IMR-90 (cell line): Measurements from ENCODE around the gene AUNIP. TPM values are rescaled to one million over a fixed set of nuclear protein-coding genes. Genes with fewer than 3 reads are reported as not detected.

Experiments used
- ATAC-seq: fragments of 200-7000 bp; cut with Tn5 transposase; 2 replicates; pipeline ENCODE4 v1.9.1; 2020; ENCODE audit warnings: low read depth, mild to moderate bottlenecking, moderate library complexity
- BruUV-seq: library from RNA; stranded (reverse); fragments of 400-500 nt; replicated peaks from 2 replicates; lab custom pipeline; 2021; lab: Mats Ljungman, UMichigan
- CTCF ChIA-PET: fragments of 300-600 bp; formaldehyde crosslinking; extraction: SDS; loops from one replicate; lab custom pipeline; 2021; ENCODE audit warnings: antibody characterized with exemption; lab: Yijun Ruan, JAX
- POLR2A ChIA-PET: fragments of 300-600 bp; sonication (Branson Sonifier 250); formaldehyde crosslinking; loops from one replicate; lab custom pipeline; 2022; ENCODE audit warnings: antibody characterized with exemption; ENCODE audit not compliant: unreplicated experiment; lab: Charles Lee
- DNase-seq: peaks from one replicate; pipeline ENCODE4 v3.0.0; 2013
- H2AFZ ChIP-seq: replicated peaks from 2 replicates; pipeline ENCODE3; 2013; ENCODE audit warnings: low read length, mild to moderate bottlenecking; ENCODE audit not compliant: poor library complexity
- H2AK5ac ChIP-seq: 2 replicates; pipeline ENCODE4 v1.6.1; 2013; ENCODE audit warnings: low read depth, low read length, inconsistent platforms
- H2AK9ac ChIP-seq: replicated peaks from 2 replicates; pipeline ENCODE3; 2013; ENCODE audit warnings: mild to moderate bottlenecking, low read depth, low read length, moderate library complexity; ENCODE audit not compliant: poor library complexity
- H2BK120ac ChIP-seq: 2 replicates; pipeline ENCODE4 v1.6.1; 2013; ENCODE audit warnings: low read depth, low read length, inconsistent platforms
- H2BK15ac ChIP-seq: 3 replicates; pipeline ENCODE4 v1.6.1; 2013; ENCODE audit warnings: low read depth, low read length, inconsistent platforms
- H2BK20ac ChIP-seq: 2 replicates; pipeline ENCODE4 v1.6.1; 2013; ENCODE audit warnings: low read depth, mild to moderate bottlenecking, inconsistent platforms, low read length, moderate library complexity
- H2BK5ac ChIP-seq: 2 replicates; pipeline ENCODE4 v1.6.1; 2013; ENCODE audit warnings: mild to moderate bottlenecking, low read depth, low read length, inconsistent platforms; ENCODE audit not compliant: poor library complexity, severe bottlenecking
- H3K14ac ChIP-seq: replicated peaks from 2 replicates; pipeline ENCODE4 v1.6.1; 2013; ENCODE audit warnings: low read depth, low read length, inconsistent platforms
- H3K18ac ChIP-seq: 2 replicates; pipeline ENCODE4 v1.6.1; 2013; ENCODE audit warnings: low read depth, low read length, control low read depth
- H3K23ac ChIP-seq: 2 replicates; pipeline ENCODE4 v1.6.1; 2013; ENCODE audit warnings: low read depth, low read length, inconsistent platforms
- H3K27ac ChIP-seq: 2 replicates; pipeline ENCODE4 v1.5.1; 2013; ENCODE audit warnings: mild to moderate bottlenecking, control low read depth, low read length; ENCODE audit not compliant: insufficient read depth
- H3K27me3 ChIP-seq: 2 replicates; pipeline ENCODE4 v1.6.1; 2013; ENCODE audit warnings: low read length; ENCODE audit not compliant: control insufficient read depth, insufficient read depth
- H3K36me3 ChIP-seq: 2 replicates; pipeline ENCODE4 v1.6.1; 2013; ENCODE audit warnings: low read length, mixed read lengths; ENCODE audit not compliant: control insufficient read depth, insufficient read depth
- H3K4ac ChIP-seq: 2 replicates; pipeline ENCODE4 v1.6.1; 2013; ENCODE audit warnings: low read depth, low read length, inconsistent platforms
- H3K4me1 ChIP-seq: 2 replicates; pipeline ENCODE4 v1.6.1; 2013; ENCODE audit warnings: low read length, mixed read lengths; ENCODE audit not compliant: control insufficient read depth, insufficient read depth
- H3K4me2 ChIP-seq: 2 replicates; pipeline ENCODE4 v1.6.1; 2013; ENCODE audit warnings: low read depth, mild to moderate bottlenecking, control low read depth, low read length, moderate library complexity
- H3K4me3 ChIP-seq: 2 replicates; pipeline ENCODE4 v1.5.1; 2013; ENCODE audit warnings: low read depth, mild to moderate bottlenecking, control low read depth, low read length, moderate library complexity; ENCODE audit not compliant: insufficient read depth
- H3K56ac ChIP-seq: 2 replicates; pipeline ENCODE4 v1.6.1; 2013; ENCODE audit warnings: low read length, inconsistent platforms; ENCODE audit not compliant: insufficient read depth; ENCODE audit errors: extremely low read depth
- H3K79me1 ChIP-seq, 2 experiments: 2 replicates each; pipeline ENCODE4 v1.6.1; 2013; ENCODE audit warnings: low read length in 2 of 2, inconsistent platforms in 1 of 2, low read depth in 1 of 2
- H3K9ac ChIP-seq: 2 replicates; pipeline ENCODE4 v1.6.1; 2013; ENCODE audit warnings: low read depth, low read length, control low read depth
- H3K9me1 ChIP-seq: 2 replicates; pipeline ENCODE4 v1.6.1; 2013; ENCODE audit warnings: low read length, inconsistent platforms; ENCODE audit not compliant: insufficient read depth
- H3K9me3 ChIP-seq: 2 replicates; pipeline ENCODE4 v1.6.1; 2013; ENCODE audit warnings: low read length; ENCODE audit not compliant: control insufficient read depth, insufficient read depth
- H4K20me1 ChIP-seq: 2 replicates; pipeline ENCODE4 v1.6.1; 2013; ENCODE audit warnings: low read length, inconsistent platforms; ENCODE audit not compliant: insufficient read depth
- H4K5ac ChIP-seq: 2 replicates; pipeline ENCODE4 v1.6.1; 2013; ENCODE audit warnings: mild to moderate bottlenecking, low read depth, low read length, control low read depth
- H4K8ac ChIP-seq, 2 experiments: 2 replicates each; pipeline ENCODE4 v1.6.1; 2013; ENCODE audit warnings: low read depth in 2 of 2, low read length in 2 of 2, control low read depth in 1 of 2, inconsistent platforms in 1 of 2
- H4K91ac ChIP-seq: 2 replicates; pipeline ENCODE4 v1.6.1; 2013; ENCODE audit warnings: low read depth, low read length, inconsistent platforms; ENCODE audit not compliant: insufficient read depth
- CTCF ChIP-seq: conservative IDR thresholded peaks from 2 replicates; pipeline ENCODE4 v1.5.1; 2012; ENCODE audit warnings: mild to moderate bottlenecking, low read depth, low read length, improper control_type of control experiment
- MAFK ChIP-seq: IDR thresholded peaks from 2 replicates; pipeline ENCODE4 v1.6.1; 2012; ENCODE audit warnings: low read depth, low read length, improper control_type of control experiment
- POLR2A ChIP-seq: IDR thresholded peaks from 2 replicates; pipeline ENCODE4 v1.6.1; 2012; ENCODE audit warnings: mild to moderate bottlenecking, low read depth, low read length
- RAD21 ChIP-seq: IDR thresholded peaks from 2 replicates; pipeline ENCODE4 v1.6.1; 2012; ENCODE audit warnings: low read length, improper control_type of control experiment
- SMC3 ChIP-seq: fragments of 150-350 bp; IDR thresholded peaks from 2 replicates; pipeline ENCODE4 v1.6.1; 2016; ENCODE audit warnings: low read depth, mild to moderate bottlenecking, antibody characterized with exemption, low read length, moderate library complexity
- WGBS, 2 experiments: methylation state at CpG; one replicate each; pipeline versions ENCODE4 v1.1.5 to v1.1.7; 2013; ENCODE audit warnings: missing lambda C conversion rate in 2 of 2; ENCODE audit not compliant: insufficient read length in 1 of 2; ENCODE audit errors: extremely low coverage in 2 of 2; 5-methylcytosine and 5-hydroxymethylcytosine counted together
- dilution Hi-C: fragments of 300-500 bp; cut with HindIII; formaldehyde crosslinking; loops from one replicate; pipeline ENCODE4 v1.14.3; 2018; ENCODE audit warnings: low sequenced_read_pairs; ENCODE audit not compliant: unreplicated experiment
- in situ Hi-C: fragments of 300-500 bp; cut with MboI; formaldehyde crosslinking; loops from 3 replicates; pipeline ENCODE4 v1.14.3; 2019; ENCODE audit warnings: low sequenced_read_pairs, inconsistent platforms, mixed read lengths
- intact Hi-C: fragments of 100-400 bp; cut with micrococcal nuclease; formaldehyde crosslinking; loops from 2 replicates; pipeline ENCODE4 v1.10.0; 2022
- polyA plus RNA-seq, 3 experiments: library from polyadenylated mRNA; depleted of rRNA; stranded (reverse); fragments of >200 nt; gene quantifications; 2 replicates each; pipeline ENCODE4 v1.2.3, GENCODE V29; 2012; ENCODE audit warnings: low replicate concordance in 1 of 3
- total RNA-seq: library from RNA; depleted of rRNA; stranded (reverse); fragments of >200 nt; gene quantifications from 2 replicates; pipeline ENCODE4 v1.2.3, GENCODE V29; 2012

The AUNIP gene
- total and polyA plus RNA-seq, 2 of the 4 experiments (the other 2 are of a cell fraction) = 2.4 to 5.0 TPM

- peak overlapping the region; percentile 77 for H2AFZ ChIP-seq
- no peak overlapping the region for H2AK9ac ChIP-seq
- H2BK5ac ChIP-seq = no peak overlapping the region
- H2BK15ac ChIP-seq = peak overlapping the region; percentile 21; the same call in 1 of the 3 replicates
- H3K27me3 ChIP-seq = no peaks in the 10 kb centered on the region
- no peaks in the 10 kb centered on the region for H3K36me3 ChIP-seq
- H3K79me1 ChIP-seq = peaks cover 8 to 16% of the 10 kb centered on the region in 2 experiments; a peak in 3 of 4 replicates
- no peak overlapping the region for H2BK120ac ChIP-seq
- peak overlapping the region; percentile 11; the same call in 1 of the 2 replicates for H3K4ac ChIP-seq
- H3K4me1 ChIP-seq = peaks cover 12% of the 10 kb centered on the region
- CTCF ChIA-PET = interaction anchor here (1.4 to 1.9 kb wide), 2 partner anchors 9 to 188 kb away, joined by 3 to 7 read pairs; no protein-coding TSS in a partner anchor
- H3K9me1 ChIP-seq = peaks cover 6% of the 10 kb centered on the region
- no peak overlapping the region for H3K4me3 ChIP-seq
- DNase-seq (peak; percentile 77), ATAC-seq (peak; percentile 27; the same call in 1 of the 2 replicates)
- POLR2A ChIA-PET = no interaction called here
- no peak overlapping the region for H3K14ac ChIP-seq
- TF ChIP-seq MAFK (no peak), SMC3 (peak; percentile 88), POLR2A (no peak), CTCF (peak; percentile 92), RAD21 (peak; percentile 90)
- H3K18ac ChIP-seq = no peak overlapping the region
- H4K5ac ChIP-seq = no peak overlapping the region; the same call in 1 of the 2 replicates
- no peak overlapping the region for H3K4me2 ChIP-seq
- 0 out of 2 replicates have a peak overlapping the region, but pooled peaks have one; percentile 35 for H2BK20ac ChIP-seq
- 0% methylated on average over 4 of the region's 19 CpGs; no CpG with 5 or more reads in 1 of the 2 experiments for WGBS, 2 experiments
- peak overlapping the region; percentile 34; the same call in 1 of the 2 replicates for H2AK5ac ChIP-seq
- H4K8ac ChIP-seq = peak overlapping the region in 1 of 2 experiments; percentile 42; a peak in 1 of 4 replicates
- no peaks in the 10 kb centered on the region for H4K20me1 ChIP-seq
- in situ Hi-C loops (no loop called here), dilution Hi-C loops (no loop called here), intact Hi-C loops (loop anchor here (1.0 to 5.0 kb wide), 3 partner anchors 85 to 186 kb away; no protein-coding TSS in a partner anchor)
- no TSS peak for BruUV-seq
- no peak overlapping the region for H3K9ac ChIP-seq
- H3K27ac ChIP-seq = no peak overlapping the region
- H4K91ac ChIP-seq = 0 out of 2 replicates have a peak overlapping the region, but pooled peaks have one; percentile 29
- no peak overlapping the region for H3K56ac ChIP-seq
- H3K23ac ChIP-seq = no peak overlapping the region
- no peaks in the 10 kb centered on the region for H3K9me3 ChIP-seq
These were observed 62.3 kb downstream of the AUNIP start for GRCh38 chr1:25796811-25797458.
